Panc1 (cell line): ENCODE results near the gene HCFC1R1. TPM values are rescaled to one million over a fixed set of nuclear protein-coding genes. Genes with fewer than 3 reads are reported as not detected.

Experiments
- ATAC-seq: fragments of 200-7000 bp; cut with Tn5 transposase; 2 replicates; pipeline ENCODE4 v1.9.1; 2020; ENCODE audit warnings: mild to moderate bottlenecking, moderate library complexity
- BruUV-seq: library from RNA; stranded (reverse); fragments of 400-500 nt; replicated peaks from 2 replicates; lab custom pipeline; 2021; lab: Mats Ljungman, UMichigan
- CTCF ChIA-PET: fragments of 300-600 bp; sonication (Branson Sonifier 250); formaldehyde crosslinking; loops from one replicate; lab custom pipeline; 2022; ENCODE audit warnings: antibody characterized with exemption; lab: Charles Lee
- POLR2A ChIA-PET: fragments of 300-600 bp; sonication (Branson Sonifier 250); formaldehyde crosslinking; loops from one replicate; lab custom pipeline; 2022; ENCODE audit warnings: antibody characterized with exemption; lab: Charles Lee
- DNase-seq: peaks from one replicate; pipeline ENCODE4 v3.0.0-alpha.2; 2010; ENCODE audit warnings: low read depth, low spot score
- H3K27ac ChIP-seq: 2 replicates; pipeline ENCODE4 v1.5.1; 2011; ENCODE audit warnings: mild to moderate bottlenecking, low read length, inconsistent platforms
- H3K27me3 ChIP-seq: fragments of 200-500 bp; sonication (Bioruptor generic); 2 replicates; pipeline ENCODE4 v1.6.0; 2014; ENCODE audit warnings: low read length, inconsistent platforms; ENCODE audit not compliant: control insufficient read depth, insufficient read depth
- H3K36me3 ChIP-seq: fragments of 200-500 bp; sonication (Bioruptor generic); 2 replicates; pipeline ENCODE4 v1.5.1; 2014; ENCODE audit warnings: inconsistent platforms, mild to moderate bottlenecking, low read length, moderate library complexity; ENCODE audit not compliant: control insufficient read depth, insufficient read depth
- H3K4me1 ChIP-seq: 2 replicates; pipeline ENCODE4 v1.5.1; 2011; ENCODE audit warnings: inconsistent platforms, mild to moderate bottlenecking, low read length, moderate library complexity; ENCODE audit not compliant: control insufficient read depth, insufficient read depth
- H3K4me3 ChIP-seq, 2 experiments: 2 replicates each; pipeline ENCODE4 v1.5.1; 2011 to 2012; ENCODE audit warnings: low read depth in 2 of 2, low read length in 2 of 2, mild to moderate bottlenecking in 2 of 2, inconsistent platforms in 1 of 2, moderate library complexity in 1 of 2
- H3K9me3 ChIP-seq: fragments of 200-500 bp; sonication (Bioruptor generic); 2 replicates; pipeline ENCODE4 v1.5.1; 2014; ENCODE audit warnings: low read depth, mild to moderate bottlenecking, inconsistent platforms, low read length, moderate library complexity; ENCODE audit not compliant: control insufficient read depth, insufficient read depth
- CTCF ChIP-seq: fragments of 450-650 bp; IDR thresholded peaks from 2 replicates; pipeline ENCODE4 v1.5.1; 2017; ENCODE audit warnings: mild to moderate bottlenecking
- POLR2AphosphoS5 ChIP-seq: IDR thresholded peaks from 2 replicates; pipeline ENCODE4 v1.6.1; 2012; ENCODE audit warnings: mild to moderate bottlenecking, low read depth, low read length, moderate library complexity
- SIN3A ChIP-seq: IDR thresholded peaks from 2 replicates; pipeline ENCODE4 v1.6.1; 2012; ENCODE audit warnings: low read depth, mild to moderate bottlenecking, low read length, moderate library complexity, borderline replicate concordance; ENCODE audit not compliant: insufficient read depth
- TCF7L2 ChIP-seq: IDR thresholded peaks from 2 replicates; pipeline ENCODE4 v1.6.1; 2011; ENCODE audit warnings: mild to moderate bottlenecking, low read depth, low read length, inconsistent platforms
- in situ Hi-C: cut with HindIII; loops from 2 replicates; pipeline ENCODE4 v1.10.0; 2016; ENCODE audit warnings: low sequenced_read_pairs, low pct_unique_long_range_greater_than_20kb
- intact Hi-C: fragments of 100-400 bp; cut with micrococcal nuclease; formaldehyde crosslinking; loops from one replicate; pipeline ENCODE4 v1.10.0; 2022; ENCODE audit not compliant: unreplicated experiment
- total RNA-seq: library from RNA; stranded (reverse); gene quantifications from one replicate; pipeline ENCODE4 v1.2.1, GENCODE V29; 2021; ENCODE audit not compliant: unreplicated experiment
- TF ChIP-seq, protein P1 (sequence below), 2 experiments: IDR thresholded peaks; 2 replicates each; pipeline ENCODE4 v1.6.1; 2011 to 2012; ENCODE audit warnings: low read depth in 2 of 2, control low read depth in 1 of 2, low read length in 1 of 2, mild to moderate bottlenecking in 1 of 2, moderate library complexity in 1 of 2; ENCODE audit not compliant: insufficient read depth in 1 of 2

The HCFC1R1 gene
- total RNA-seq, 1 experiment from 2014 or later: 67.3 TPM

DNA sequence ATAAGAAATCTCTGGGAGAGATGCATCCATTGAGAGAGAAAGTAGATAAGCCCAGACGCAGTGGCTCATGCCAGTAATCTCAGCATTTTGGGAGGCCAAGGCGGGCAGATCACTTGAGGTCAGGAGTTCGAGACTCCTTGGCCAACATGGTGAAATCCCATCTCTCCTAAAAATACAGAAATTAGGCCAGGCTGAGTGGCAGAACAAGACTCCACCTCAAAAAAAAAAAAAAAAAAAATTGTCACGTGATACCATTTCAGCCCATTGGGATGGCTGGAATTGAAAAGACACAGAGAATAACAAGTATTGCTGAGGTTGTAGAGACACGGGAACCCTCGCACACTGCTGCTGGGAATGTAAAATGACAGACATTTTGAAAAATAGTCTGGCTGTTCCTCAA, 38.8 kb upstream of the HCFC1R1 start:
- ATAC-seq (no peak), DNase-seq (no peak)
- in situ Hi-C loops (no loop called here), intact Hi-C loops (no loop called here)
- Histone ChIP-seq H3K9me3 (no peaks in the 10 kb centered on the region), H3K4me1 (peaks cover 10% of the 10 kb centered on the region), H3K36me3 (no peaks in the 10 kb centered on the region), H3K27me3 (no peaks in the 10 kb centered on the region), H3K4me3 (no peak overlapping the region), H3K27ac (no peak overlapping the region)
- CTCF ChIA-PET: no interaction called here
- TF ChIP-seq TCF7L2 (no peak), CTCF (no peak), SIN3A (no peak), POLR2AphosphoS5 (no peak)
- TF ChIP-seq, protein P1, sequence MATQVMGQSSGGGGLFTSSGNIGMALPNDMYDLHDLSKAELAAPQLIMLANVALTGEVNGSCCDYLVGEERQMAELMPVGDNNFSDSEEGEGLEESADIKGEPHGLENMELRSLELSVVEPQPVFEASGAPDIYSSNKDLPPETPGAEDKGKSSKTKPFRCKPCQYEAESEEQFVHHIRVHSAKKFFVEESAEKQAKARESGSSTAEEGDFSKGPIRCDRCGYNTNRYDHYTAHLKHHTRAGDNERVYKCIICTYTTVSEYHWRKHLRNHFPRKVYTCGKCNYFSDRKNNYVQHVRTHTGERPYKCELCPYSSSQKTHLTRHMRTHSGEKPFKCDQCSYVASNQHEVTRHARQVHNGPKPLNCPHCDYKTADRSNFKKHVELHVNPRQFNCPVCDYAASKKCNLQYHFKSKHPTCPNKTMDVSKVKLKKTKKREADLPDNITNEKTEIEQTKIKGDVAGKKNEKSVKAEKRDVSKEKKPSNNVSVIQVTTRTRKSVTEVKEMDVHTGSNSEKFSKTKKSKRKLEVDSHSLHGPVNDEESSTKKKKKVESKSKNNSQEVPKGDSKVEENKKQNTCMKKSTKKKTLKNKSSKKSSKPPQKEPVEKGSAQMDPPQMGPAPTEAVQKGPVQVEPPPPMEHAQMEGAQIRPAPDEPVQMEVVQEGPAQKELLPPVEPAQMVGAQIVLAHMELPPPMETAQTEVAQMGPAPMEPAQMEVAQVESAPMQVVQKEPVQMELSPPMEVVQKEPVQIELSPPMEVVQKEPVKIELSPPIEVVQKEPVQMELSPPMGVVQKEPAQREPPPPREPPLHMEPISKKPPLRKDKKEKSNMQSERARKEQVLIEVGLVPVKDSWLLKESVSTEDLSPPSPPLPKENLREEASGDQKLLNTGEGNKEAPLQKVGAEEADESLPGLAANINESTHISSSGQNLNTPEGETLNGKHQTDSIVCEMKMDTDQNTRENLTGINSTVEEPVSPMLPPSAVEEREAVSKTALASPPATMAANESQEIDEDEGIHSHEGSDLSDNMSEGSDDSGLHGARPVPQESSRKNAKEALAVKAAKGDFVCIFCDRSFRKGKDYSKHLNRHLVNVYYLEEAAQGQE (IDR thresholded peaks at IDR 0.05; ENCODE audit: insufficient read depth in 1 of 2, low read depth in 2 of 2, low read length in 1 of 2): no peak
- no TSS peak for BruUV-seq
- POLR2A ChIA-PET: no interaction called here

DNA sequence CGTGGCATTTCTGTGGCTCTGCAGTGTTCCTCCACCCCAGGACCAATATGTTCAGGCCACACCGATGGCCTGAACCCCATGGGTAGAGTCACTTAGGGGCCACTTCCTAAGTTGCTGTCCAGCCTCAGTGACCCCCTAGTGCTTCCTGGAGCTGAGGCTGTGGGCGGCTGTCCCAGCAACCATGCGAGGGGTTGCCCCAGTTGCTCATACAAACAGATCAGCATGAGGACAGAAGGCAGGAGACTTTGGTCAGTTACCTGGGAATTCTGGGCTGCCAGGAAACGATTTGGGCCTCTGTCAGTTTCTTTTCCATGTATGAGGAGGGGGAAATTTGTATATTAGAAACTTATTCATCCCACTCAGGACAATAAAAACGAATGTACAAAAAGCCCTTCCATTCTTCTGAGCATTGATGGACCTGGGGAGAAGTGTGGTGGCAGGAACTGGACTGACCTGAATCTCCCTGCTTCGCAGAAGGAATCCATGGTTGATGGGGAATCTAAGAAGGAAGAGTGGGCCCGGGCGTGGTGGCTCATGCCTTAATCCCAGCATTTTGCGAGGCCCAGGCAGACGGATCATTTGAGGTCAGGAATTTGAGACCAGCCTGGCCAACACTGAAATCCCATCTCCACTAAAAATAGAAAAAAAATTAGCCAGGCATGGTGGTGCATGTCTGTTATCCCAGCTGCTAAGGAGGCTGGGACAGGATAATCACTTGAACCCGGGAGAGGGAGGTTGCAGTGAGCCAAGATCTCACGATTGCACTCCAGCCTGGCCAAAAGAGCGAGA, 36.8 kb upstream of the HCFC1R1 start:
- H3K36me3 ChIP-seq: no peaks in the 10 kb centered on the region
- intact Hi-C loops: no loop called here
- DNase-seq (no peak), ATAC-seq (no peak)
- in situ Hi-C loops: no loop called here
- no peaks in the 10 kb centered on the region for H3K27me3 ChIP-seq
- H3K9me3 ChIP-seq: no peaks in the 10 kb centered on the region
- ChIA-PET POLR2A (no interaction called here), CTCF (interaction anchor here (2.2 kb wide), 1 partner anchor 69 kb away, joined by 6 read pairs; no protein-coding TSS in a partner anchor)
- no TSS peak for BruUV-seq
- TF ChIP-seq POLR2AphosphoS5 (no peak), TCF7L2 (no peak), CTCF (no peak), SIN3A (no peak)
- TF ChIP-seq, protein P1 (IDR thresholded peaks at IDR 0.05; ENCODE audit: insufficient read depth in 1 of 2, low read depth in 2 of 2, low read length in 1 of 2): no peak
- no peak overlapping the region for H3K4me3 ChIP-seq
- no peak overlapping the region for H3K27ac ChIP-seq
- H3K4me1 ChIP-seq: peaks cover 9% of the 10 kb centered on the region
